ENCODE measurements around the gene RFTN2. TPM values are rescaled to one million over a fixed set of nuclear protein-coding genes. Genes with fewer than 3 reads are reported as not detected.
"Not testable (repeated sequence)": the region's sequence is repeated elsewhere in the genome, so short reads cannot be mapped to it uniquely, and the experiment has no call there.

The RFTN2 gene
- total RNA-seq (2014; rRNA removed; shearing (Covaris generic)), result 0.33 and 1.5 TPM in 2 replicates

- no peak for DNase-seq (ENCODE audit: low spot score)
These were observed at the start of gene RFTN2 for GRCh38 chr2:197675246-197675645. RFTN2 (minus strand) TSS chr2:197675587; CDS start chr2:197675458, 129 bp downstream.

- no peak for DNase-seq (ENCODE audit: low spot score)
These were observed 42.5 kb upstream of the RFTN2 start for GRCh38 chr2:197717863-197718262.

- DNase-seq (ENCODE audit: low spot score), result no peak
These were observed 37.9 kb upstream of the RFTN2 start for GRCh38 chr2:197713271-197713670.

GRCh38 chr2:197711578-197711977, 36.2 kb upstream of the RFTN2 start:
- DNase-seq (ENCODE audit: low spot score), result no peak

GRCh38 chr2:197710424-197711042, 35.1 kb upstream of the RFTN2 start:
- DNase-seq (ENCODE audit: low spot score), result no peak

- DNase-seq (ENCODE audit: low spot score), result not testable (repeated sequence)
These were observed 33.8 kb upstream of the RFTN2 start for GRCh38 chr2:197709140-197709539.

- no peak for DNase-seq (ENCODE audit: low spot score)
These were observed 32.9 kb upstream of the RFTN2 start for GRCh38 chr2:197708331-197708730.

GRCh38 chr2:197707316-197708213, 32.2 kb upstream of the RFTN2 start:
- DNase-seq (ENCODE audit: low spot score), result peak; percentile 38

- DNase-seq (ENCODE audit: low spot score), result no peak
These were observed 31.4 kb upstream of the RFTN2 start for GRCh38 chr2:197706839-197707207.

- no peak for DNase-seq (ENCODE audit: low spot score)
These were observed 30.8 kb upstream of the RFTN2 start for GRCh38 chr2:197705912-197706838.

- peak; percentile 88 for DNase-seq (ENCODE audit: low spot score)
These were observed 29.9 kb upstream of the RFTN2 start, which contains the start of gene MARS2 for GRCh38 chr2:197705121-197705911. MARS2 (plus strand) TSS chr2:197705369; CDS start chr2:197705406, 37 bp downstream.

GRCh38 chr2:197704434-197705120, 29.2 kb upstream of the RFTN2 start:
- no peak for DNase-seq (ENCODE audit: low spot score)

GRCh38 chr2:197700960-197701359, 25.6 kb upstream of the RFTN2 start:
- no peak for DNase-seq (ENCODE audit: low spot score)

- DNase-seq (ENCODE audit: low spot score), result not testable (repeated sequence)
These were observed 24.3 kb upstream of the RFTN2 start for GRCh38 chr2:197699724-197700123.

- DNase-seq (ENCODE audit: low spot score), result not testable (repeated sequence)
These were observed 21.2 kb upstream of the RFTN2 start for GRCh38 chr2:197696571-197696970.

GRCh38 chr2:197695971-197696370, 20.6 kb upstream of the RFTN2 start:
- DNase-seq (ENCODE audit: low spot score), result not testable (repeated sequence)

GRCh38 chr2:197695206-197695605, 19.8 kb upstream of the RFTN2 start:
- not testable (repeated sequence) for DNase-seq (ENCODE audit: low spot score)

- no peak for DNase-seq (ENCODE audit: low spot score)
These were observed 2.1 kb upstream of the RFTN2 start for GRCh38 chr2:197677483-197677882.

GRCh38 chr2:197677056-197677455, 1.7 kb upstream of the RFTN2 start:
- no peak for DNase-seq (ENCODE audit: low spot score)

GRCh38 chr2:197675711-197676188, 363 bp upstream of the RFTN2 start:
- peak; percentile 21 for DNase-seq (ENCODE audit: low spot score)

Data from H4 (cell line).